IgD-negative memory B cell (primary cell): ENCODE measurements around the gene RGS17. TPM values are rescaled to one million over a fixed set of nuclear protein-coding genes. Genes with fewer than 3 reads are reported as not detected.

ENCODE experiments used
- H3K27ac Mint-ChIP-seq, 3 donors: one replicate each; pipeline ENCODE4 v1.8.0; 2020 to 2022; ENCODE audit warnings: mild to moderate bottlenecking in 3 of 3, mixed read lengths in 3 of 3, moderate library complexity in 1 of 3
- H3K27me3 Mint-ChIP-seq: one replicate; pipeline ENCODE4 v1.8.0; 2021; ENCODE audit warnings: mixed read lengths
- H3K36me3 Mint-ChIP-seq: one replicate; pipeline ENCODE4 v1.8.0; 2020; ENCODE audit warnings: mild to moderate bottlenecking, mixed read lengths
- H3K4me1 Mint-ChIP-seq, 3 donors: one replicate each; pipeline ENCODE4 v1.8.0; 2020 to 2022; ENCODE audit warnings: mixed read lengths in 3 of 3, mild to moderate bottlenecking in 1 of 3
- H3K4me3 Mint-ChIP-seq, 4 donors: one replicate each; pipeline ENCODE4 v1.8.0; 2020 to 2022; ENCODE audit warnings: mild to moderate bottlenecking in 4 of 4, mixed read lengths in 4 of 4, moderate library complexity in 3 of 4
- H3K9me3 Mint-ChIP-seq, 3 donors: one replicate each; pipeline ENCODE4 v1.8.0; 2020 to 2021; ENCODE audit warnings: mixed read lengths in 3 of 3, mild to moderate bottlenecking in 1 of 3
- polyA plus RNA-seq: library from polyadenylated mRNA; unstranded; fragments of 300-500 nt; fragmentation: Illumina TruSeq; gene quantifications from one replicate; pipeline ENCODE4 v1.2.3, GENCODE V29; 2021

Gene RGS17
- polyA plus RNA-seq, 1 donor from 2014 or later: 0.05 TPM

DNA sequence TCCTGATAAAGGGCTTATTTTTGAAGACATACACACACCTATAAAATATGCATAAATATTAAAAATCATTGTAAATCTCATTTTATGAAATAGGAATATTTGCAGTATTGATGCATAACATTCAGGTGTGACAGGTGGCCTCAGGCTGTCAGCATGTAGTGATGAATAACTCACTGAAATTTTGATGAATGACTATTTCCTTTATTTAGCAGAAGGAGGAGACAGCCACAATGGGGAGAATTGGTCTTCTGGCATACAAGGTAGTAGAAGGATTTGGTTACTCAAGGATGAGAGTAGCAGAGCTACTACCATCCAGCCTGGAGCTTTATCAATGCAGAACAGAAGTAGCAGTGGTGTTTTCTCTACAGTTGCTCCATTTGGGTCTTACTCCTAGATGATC, 47.2 kb downstream of the RGS17 start:
- no peaks in the 10 kb centered on the region for H3K4me1 Mint-ChIP-seq
- no peak overlapping the region for H3K27ac Mint-ChIP-seq
- H3K27me3 Mint-ChIP-seq: peaks cover 2% of the 10 kb centered on the region
- peaks cover 0 to 2% (median 0%) of the 10 kb centered on the region in 3 donors for H3K9me3 Mint-ChIP-seq
- no peaks in the 10 kb centered on the region for H3K36me3 Mint-ChIP-seq
- no peak overlapping the region for H3K4me3 Mint-ChIP-seq

DNA sequence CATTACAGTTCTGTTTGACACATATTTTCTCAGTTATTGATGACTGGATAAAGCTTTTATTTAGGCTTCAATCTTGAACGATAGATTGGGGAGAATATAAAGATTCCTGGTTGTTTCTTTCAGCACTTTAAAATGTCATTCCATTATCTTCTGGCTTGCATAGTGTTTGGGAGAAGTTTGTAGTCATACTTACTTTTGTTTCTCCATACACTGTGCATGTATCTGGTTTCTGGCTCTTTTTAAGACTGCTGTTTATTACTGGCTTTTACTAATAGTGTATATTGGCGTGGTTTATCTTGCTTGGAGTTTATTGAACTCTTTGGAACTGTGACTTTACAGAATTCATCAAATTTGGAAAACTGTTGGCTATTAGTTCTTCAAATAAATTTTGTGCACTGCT, 49.2 kb downstream of the RGS17 start:
- H3K36me3 Mint-ChIP-seq: no peaks in the 10 kb centered on the region
- H3K4me3 Mint-ChIP-seq: no peak overlapping the region
- H3K27ac Mint-ChIP-seq: no peak overlapping the region
- H3K4me1 Mint-ChIP-seq: no peaks in the 10 kb centered on the region
- H3K27me3 Mint-ChIP-seq: peaks cover 2% of the 10 kb centered on the region
- H3K9me3 Mint-ChIP-seq: no peaks in the 10 kb centered on the region

DNA sequence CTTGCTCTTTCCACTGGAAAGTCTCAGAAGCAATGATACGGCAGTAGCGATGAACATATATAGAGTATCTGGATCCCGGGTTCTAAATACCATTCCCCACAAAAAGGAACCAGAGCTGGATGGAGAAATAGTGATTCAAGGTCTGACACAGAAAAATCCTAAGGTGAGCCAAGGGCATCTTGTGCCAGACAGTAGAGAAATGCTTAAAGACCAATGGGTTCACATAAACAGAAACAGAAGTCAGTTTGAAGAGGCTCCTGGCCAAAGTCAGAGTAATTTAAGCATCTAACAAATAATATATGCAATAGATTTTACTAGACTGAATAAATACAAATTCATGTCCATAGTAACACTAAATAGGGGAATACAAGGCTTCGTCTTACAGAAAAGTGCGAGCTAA, 54.7 kb downstream of the RGS17 start:
- Mint-ChIP-seq H3K4me1 (no peaks in the 10 kb centered on the region), H3K4me3 (no peak overlapping the region), H3K27me3 (no peaks in the 10 kb centered on the region), H3K9me3 (no peaks in the 10 kb centered on the region), H3K27ac (no peak overlapping the region), H3K36me3 (no peaks in the 10 kb centered on the region)

DNA sequence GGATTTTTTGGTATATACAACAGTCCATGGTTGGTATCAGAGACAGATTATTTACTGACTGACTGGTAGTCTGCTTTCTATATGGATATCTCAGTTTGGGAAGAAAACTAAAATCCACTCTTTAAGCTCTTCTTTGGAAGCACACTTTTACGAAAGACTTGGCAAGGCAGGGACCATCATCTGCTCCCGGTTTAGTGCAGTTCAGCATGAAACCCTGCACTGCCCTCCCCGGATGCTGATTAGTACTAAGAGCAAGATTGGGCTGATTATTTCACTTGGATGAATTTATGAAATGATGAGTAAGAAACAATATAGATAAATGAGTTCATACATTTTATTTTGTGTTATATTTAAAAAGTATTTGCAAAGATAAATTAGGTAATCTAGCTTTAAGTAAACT, 56.3 kb downstream of the RGS17 start:
- H3K27me3 Mint-ChIP-seq: no peaks in the 10 kb centered on the region
- no peak overlapping the region for H3K4me3 Mint-ChIP-seq
- H3K4me1 Mint-ChIP-seq: no peaks in the 10 kb centered on the region
- no peak overlapping the region for H3K27ac Mint-ChIP-seq
- H3K9me3 Mint-ChIP-seq: no peaks in the 10 kb centered on the region
- no peaks in the 10 kb centered on the region for H3K36me3 Mint-ChIP-seq

DNA sequence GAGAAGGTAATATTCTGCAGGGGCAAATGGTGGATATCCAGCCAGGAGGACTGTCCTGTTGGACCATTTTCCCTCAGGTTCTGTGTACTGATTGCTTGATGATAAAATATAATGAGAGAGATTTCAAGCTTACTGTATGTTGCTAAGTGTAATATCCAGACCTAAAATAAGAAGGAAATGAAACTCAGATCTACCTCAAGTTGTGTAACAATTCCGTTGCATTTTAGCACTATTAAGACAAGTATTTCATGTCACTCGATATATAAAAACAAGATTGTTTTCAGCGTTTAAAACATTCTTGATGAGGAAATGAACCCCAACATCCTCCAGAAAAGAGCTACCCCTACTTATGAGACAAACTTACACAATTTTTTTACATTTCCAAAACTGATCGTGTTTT, 57.2 kb downstream of the RGS17 start:
- Mint-ChIP-seq H3K27me3 (no peaks in the 10 kb centered on the region), H3K4me3 (no peak overlapping the region), H3K4me1 (no peaks in the 10 kb centered on the region), H3K9me3 (no peaks in the 10 kb centered on the region), H3K27ac (no peak overlapping the region), H3K36me3 (no peaks in the 10 kb centered on the region)

DNA sequence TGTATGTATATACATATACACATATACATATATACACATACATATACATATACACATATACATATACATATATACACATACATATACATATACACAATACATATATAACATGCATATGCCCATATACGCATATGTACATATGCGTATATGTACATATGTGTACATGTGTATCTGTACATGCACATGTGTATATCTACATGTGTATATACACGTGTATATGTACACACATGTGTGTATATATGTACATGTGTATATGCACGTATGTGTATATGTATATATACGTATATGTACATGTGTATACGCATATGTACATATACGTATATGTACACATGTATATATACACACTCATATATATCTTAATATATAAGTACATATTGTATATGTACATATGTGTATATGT, 60.3 kb downstream of the RGS17 start:
- Mint-ChIP-seq H3K9me3 (peaks cover under 1 to 3% (median 3%) of the 10 kb centered on the region in 3 donors), H3K4me3 (no peak overlapping the region), H3K36me3 (peaks cover 2% of the 10 kb centered on the region), H3K27me3 (no peaks in the 10 kb centered on the region), H3K27ac (no peak overlapping the region), H3K4me1 (no peaks in the 10 kb centered on the region)

DNA sequence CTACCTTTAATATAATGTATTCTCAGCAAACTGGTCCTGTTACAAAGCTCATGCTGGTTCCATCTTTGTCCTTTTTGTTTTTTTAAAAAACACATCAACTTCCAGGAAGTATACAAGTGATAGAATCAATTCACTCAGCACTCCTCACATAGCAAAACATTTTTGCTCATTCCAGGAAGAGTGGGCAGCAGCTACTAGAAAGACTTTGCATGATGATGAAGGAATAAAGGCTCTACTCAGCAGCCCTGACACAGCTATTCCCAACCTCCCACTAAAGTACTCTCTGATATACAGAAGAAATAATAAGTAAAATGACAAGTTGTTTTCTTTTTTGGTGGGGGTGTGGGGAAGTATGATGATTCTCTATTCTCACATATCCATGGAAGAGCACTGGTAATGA, 61.2 kb downstream of the RGS17 start:
- Mint-ChIP-seq H3K27me3 (no peaks in the 10 kb centered on the region), H3K4me3 (no peak overlapping the region), H3K9me3 (peaks cover 2 to 3% (median 3%) of the 10 kb centered on the region in 3 donors), H3K36me3 (peaks cover 2% of the 10 kb centered on the region), H3K4me1 (no peaks in the 10 kb centered on the region), H3K27ac (no peak overlapping the region)

DNA sequence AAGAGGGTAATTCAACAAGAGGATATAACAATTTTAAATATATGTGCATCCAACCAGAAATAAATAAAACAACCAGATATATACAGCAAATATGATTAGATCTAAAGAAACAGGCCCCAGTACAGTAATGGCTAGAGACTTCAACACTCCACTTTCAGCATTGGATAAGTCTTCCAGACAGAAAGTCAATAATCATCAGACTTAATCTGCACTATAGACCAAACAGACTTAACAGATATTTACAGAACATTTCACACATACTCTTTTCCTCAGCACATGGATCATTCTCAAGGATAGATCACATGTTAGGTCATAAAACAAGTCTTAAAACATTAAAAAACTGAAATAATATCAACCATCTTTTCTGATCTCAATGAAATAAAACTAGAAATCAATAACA, 65.9 kb downstream of the RGS17 start:
- peaks cover 3 to 13% (median 7%) of the 10 kb centered on the region in 3 donors for H3K9me3 Mint-ChIP-seq
- peaks cover 2% of the 10 kb centered on the region for H3K36me3 Mint-ChIP-seq
- H3K27me3 Mint-ChIP-seq: no peaks in the 10 kb centered on the region
- H3K4me1 Mint-ChIP-seq: no peaks in the 10 kb centered on the region
- H3K27ac Mint-ChIP-seq: no peak overlapping the region
- no peak overlapping the region for H3K4me3 Mint-ChIP-seq

DNA sequence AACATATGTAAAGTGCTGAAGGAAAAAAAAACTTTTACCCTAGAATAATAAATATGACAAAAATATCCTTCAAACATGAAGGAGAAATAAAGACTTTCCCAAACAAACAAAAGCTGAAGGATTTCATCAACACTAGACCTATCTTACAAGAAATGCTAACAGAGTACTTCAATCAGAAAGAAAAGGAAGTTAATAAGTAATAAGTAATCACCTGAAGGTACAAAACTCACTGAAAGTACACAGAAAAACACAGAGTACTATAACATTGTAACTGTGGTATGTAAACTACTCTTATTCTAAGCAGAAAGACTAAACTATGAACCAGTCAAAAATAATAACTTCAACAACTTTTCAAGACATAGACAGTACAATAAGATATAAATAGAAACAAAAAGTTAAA, 67.1 kb downstream of the RGS17 start:
- no peak overlapping the region for H3K4me3 Mint-ChIP-seq
- no peaks in the 10 kb centered on the region for H3K27me3 Mint-ChIP-seq
- peaks cover 3 to 13% (median 7%) of the 10 kb centered on the region in 3 donors for H3K9me3 Mint-ChIP-seq
- H3K27ac Mint-ChIP-seq: no peak overlapping the region
- no peaks in the 10 kb centered on the region for H3K4me1 Mint-ChIP-seq
- peaks cover 2% of the 10 kb centered on the region for H3K36me3 Mint-ChIP-seq

DNA sequence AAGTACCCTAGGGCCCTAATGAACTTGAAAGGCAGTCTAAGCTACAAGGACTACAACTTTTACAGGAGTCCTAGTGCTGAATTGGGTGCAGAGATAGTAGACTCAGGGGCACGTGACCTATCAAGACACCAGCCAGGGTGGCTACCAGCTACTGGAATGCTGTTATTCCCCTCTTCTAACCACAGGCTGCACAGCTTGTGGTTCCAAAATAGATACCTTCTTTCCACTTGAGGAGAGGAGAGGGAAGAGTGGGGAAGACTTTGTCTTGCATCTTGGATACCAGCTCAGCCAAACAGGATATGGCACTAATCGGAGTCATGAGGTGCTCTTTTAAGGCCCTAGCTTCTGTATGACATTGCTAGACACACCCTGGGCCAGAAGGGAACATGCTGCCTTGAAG, 68.6 kb downstream of the RGS17 start:
- H3K27me3 Mint-ChIP-seq: no peaks in the 10 kb centered on the region
- H3K27ac Mint-ChIP-seq: no peak overlapping the region
- no peak overlapping the region for H3K4me3 Mint-ChIP-seq
- H3K9me3 Mint-ChIP-seq: peaks cover 3 to 13% (median 7%) of the 10 kb centered on the region in 3 donors
- H3K4me1 Mint-ChIP-seq: no peaks in the 10 kb centered on the region
- H3K36me3 Mint-ChIP-seq: peaks cover 2% of the 10 kb centered on the region

DNA sequence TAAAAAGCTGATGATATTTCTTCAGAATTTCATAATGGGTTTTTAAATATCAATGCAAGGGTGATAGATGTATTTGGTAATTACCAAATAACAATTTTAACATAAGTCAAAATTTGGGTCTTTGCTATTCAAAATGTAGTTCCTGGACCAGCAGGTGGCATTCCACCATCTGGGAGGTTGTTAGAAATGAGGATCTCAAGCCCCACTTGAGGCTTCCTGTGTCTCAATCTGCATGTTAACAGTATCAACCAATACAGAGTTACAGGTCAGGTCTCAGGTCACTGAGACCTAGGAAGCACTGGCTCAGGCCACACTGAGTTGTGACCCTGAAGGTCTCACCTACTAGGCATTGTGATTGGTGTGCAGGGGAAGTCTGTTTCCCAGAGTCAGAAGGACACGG, 71.3 kb downstream of the RGS17 start:
- Mint-ChIP-seq H3K27me3 (no peaks in the 10 kb centered on the region), H3K4me3 (no peak overlapping the region), H3K36me3 (no peaks in the 10 kb centered on the region), H3K9me3 (peaks cover 0 to 10% (median 5%) of the 10 kb centered on the region in 3 donors), H3K4me1 (no peaks in the 10 kb centered on the region), H3K27ac (no peak overlapping the region)

DNA sequence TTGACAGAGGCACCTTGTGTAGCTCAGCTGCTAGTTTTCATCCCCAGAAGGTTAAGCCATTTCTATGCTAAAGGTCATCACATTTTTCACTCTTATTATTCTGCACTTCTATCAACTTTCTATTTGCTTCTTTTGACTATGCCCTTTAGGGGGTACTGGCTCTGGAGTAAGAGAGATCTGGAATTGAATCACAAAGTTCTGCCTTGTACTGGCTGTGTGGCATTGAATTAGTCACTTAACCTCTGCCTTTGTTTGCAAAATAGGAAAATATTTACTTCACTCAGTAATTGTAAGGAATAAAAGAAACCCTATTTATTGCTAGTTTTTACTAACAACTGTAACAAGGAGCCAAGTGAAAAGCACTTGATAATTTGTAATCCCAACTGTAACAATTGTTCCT, 71.8 kb downstream of the RGS17 start:
- H3K36me3 Mint-ChIP-seq: no peaks in the 10 kb centered on the region
- H3K27ac Mint-ChIP-seq: no peak overlapping the region
- H3K4me1 Mint-ChIP-seq: no peaks in the 10 kb centered on the region
- H3K27me3 Mint-ChIP-seq: no peaks in the 10 kb centered on the region
- H3K9me3 Mint-ChIP-seq: peaks cover 0 to 10% (median 7%) of the 10 kb centered on the region in 3 donors
- H3K4me3 Mint-ChIP-seq: no peak overlapping the region

DNA sequence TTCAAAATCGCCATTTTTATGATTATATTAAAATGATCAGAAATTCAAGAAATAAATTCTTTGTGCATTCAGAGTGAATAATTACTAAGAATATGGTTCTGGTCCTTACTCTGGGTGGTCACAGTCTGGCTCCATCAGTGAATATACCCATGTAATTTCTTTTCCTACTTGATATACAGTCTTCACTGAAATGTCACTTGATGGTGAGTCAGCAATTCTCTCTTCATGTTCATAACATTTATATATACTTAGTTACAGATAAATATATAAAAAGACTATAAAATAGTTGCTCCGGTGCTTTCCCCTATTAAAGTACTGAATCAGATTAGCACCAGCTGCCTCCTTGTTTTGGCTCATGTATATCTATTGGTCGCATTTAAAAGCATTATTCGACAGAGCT, 72.2 kb downstream of the RGS17 start:
- peaks cover 0 to 10% (median 7%) of the 10 kb centered on the region in 3 donors for H3K9me3 Mint-ChIP-seq
- H3K27ac Mint-ChIP-seq: no peak overlapping the region
- H3K36me3 Mint-ChIP-seq: no peaks in the 10 kb centered on the region
- H3K4me1 Mint-ChIP-seq: no peaks in the 10 kb centered on the region
- H3K4me3 Mint-ChIP-seq: no peak overlapping the region
- H3K27me3 Mint-ChIP-seq: no peaks in the 10 kb centered on the region

DNA sequence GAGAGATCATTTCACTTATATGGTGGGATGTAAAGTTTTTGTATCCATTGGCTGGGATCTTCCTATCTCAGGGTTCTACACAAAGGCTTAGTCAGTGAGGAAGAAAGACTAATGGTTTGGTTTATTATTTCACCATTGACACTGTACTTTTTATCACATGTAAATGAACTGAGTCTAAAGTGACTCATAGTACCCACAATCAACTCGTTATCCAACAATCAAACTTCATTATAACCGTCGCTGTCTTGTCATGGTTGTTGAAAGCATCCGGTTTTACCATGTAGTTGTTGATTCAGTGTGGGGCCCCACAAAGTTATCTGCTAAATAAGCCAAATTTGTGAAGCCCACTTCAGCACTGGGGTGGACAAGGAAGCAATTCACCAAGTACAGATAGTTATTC, 72.8 kb downstream of the RGS17 start:
- Mint-ChIP-seq H3K27ac (no peak overlapping the region), H3K9me3 (peaks cover 0 to 6% (median 3%) of the 10 kb centered on the region in 3 donors), H3K27me3 (no peaks in the 10 kb centered on the region), H3K4me3 (no peak overlapping the region), H3K4me1 (no peaks in the 10 kb centered on the region), H3K36me3 (no peaks in the 10 kb centered on the region)

DNA sequence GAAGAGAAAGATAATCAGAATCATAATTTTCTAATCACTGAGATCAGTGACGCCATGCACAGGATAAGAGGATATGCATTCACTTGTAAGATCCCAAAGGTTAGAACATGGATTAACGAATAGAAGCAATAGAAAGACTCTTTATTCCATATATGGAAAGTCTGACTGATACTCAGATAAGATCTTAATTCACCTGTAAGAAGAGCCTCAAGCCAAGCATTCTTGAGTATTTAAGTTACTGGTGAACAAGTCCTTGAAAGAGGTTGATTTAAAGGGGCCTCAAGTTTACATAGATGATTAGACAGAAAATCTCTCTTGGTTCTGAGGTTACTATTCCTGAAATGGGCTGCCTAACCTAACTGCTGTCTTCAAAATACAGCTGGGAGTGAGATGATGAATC, 74.8 kb downstream of the RGS17 start:
- no peak overlapping the region for H3K4me3 Mint-ChIP-seq
- no peaks in the 10 kb centered on the region for H3K4me1 Mint-ChIP-seq
- peaks cover 0 to 5% (median 0%) of the 10 kb centered on the region in 3 donors for H3K9me3 Mint-ChIP-seq
- no peak overlapping the region for H3K27ac Mint-ChIP-seq
- H3K36me3 Mint-ChIP-seq: no peaks in the 10 kb centered on the region
- no peaks in the 10 kb centered on the region for H3K27me3 Mint-ChIP-seq

DNA sequence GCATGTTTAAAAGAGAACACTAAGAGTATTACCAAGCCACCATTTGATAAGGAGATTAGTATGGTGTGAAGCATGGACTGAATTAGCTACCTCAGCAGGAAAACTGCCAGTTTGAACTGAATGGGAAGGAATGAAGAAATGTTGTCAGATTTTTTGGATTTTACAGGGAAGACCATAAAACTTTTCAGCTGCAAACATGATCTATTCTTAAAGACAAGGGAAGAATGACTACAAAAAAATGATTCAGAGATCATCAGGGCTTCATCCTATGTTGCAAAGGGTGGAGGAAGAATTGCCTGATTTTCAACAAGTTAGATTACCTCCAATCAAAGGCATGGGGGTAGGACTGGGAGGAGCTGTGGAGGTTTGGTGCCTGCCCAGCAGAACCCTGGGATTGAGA, 79.3 kb downstream of the RGS17 start:
- Mint-ChIP-seq H3K27me3 (no peaks in the 10 kb centered on the region), H3K4me1 (no peaks in the 10 kb centered on the region), H3K36me3 (no peaks in the 10 kb centered on the region), H3K4me3 (no peak overlapping the region), H3K27ac (no peak overlapping the region), H3K9me3 (peaks cover 0 to 5% (median 5%) of the 10 kb centered on the region in 3 donors)

DNA sequence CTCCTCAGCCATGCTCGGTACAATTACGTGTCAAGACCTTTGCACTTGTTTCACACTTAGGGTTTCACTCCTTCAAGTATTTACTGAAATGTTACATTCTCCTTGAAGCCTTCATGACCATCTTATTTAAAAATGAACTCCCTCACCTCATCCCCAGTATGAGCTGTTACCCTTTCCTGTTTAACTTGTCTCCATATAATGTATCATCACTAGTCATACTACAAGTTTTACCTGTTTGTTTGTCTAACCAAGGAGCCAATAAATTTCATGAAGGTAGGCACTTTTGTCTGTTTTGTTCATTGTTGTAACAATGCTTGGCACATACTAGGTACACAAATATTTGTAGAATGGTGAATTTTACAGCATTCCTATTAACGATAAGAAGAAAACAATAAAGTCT, 82.5 kb downstream of the RGS17 start:
- Mint-ChIP-seq H3K4me1 (no peaks in the 10 kb centered on the region), H3K36me3 (no peaks in the 10 kb centered on the region), H3K27ac (no peak overlapping the region), H3K9me3 (peaks cover 0 to 5% (median 3%) of the 10 kb centered on the region in 3 donors), H3K27me3 (no peaks in the 10 kb centered on the region), H3K4me3 (no peak overlapping the region)
